CD4-positive, alpha-beta T cell treated with Interleukin-10 for 1 hour (primary cell): ENCODE measurements around the gene GPR156.
"Not testable (repeated sequence)": the region's sequence is repeated elsewhere in the genome, so short reads cannot be mapped to it uniquely, and the experiment has no call there.

Experiments used
- DNase-seq: peaks from one replicate; pipeline ENCODE4 v3.0.0-alpha.2; 2020

GPR156 gene

GRCh38 chr3:120156699-120157098 lies 128.3 kb downstream of the GPR156 start:
- DNase-seq = no peak

GRCh38 chr3:120155694-120156093 lies 129.3 kb downstream of the GPR156 start:
- DNase-seq = not testable (repeated sequence)

GRCh38 chr3:120155108-120155507 lies 129.9 kb downstream of the GPR156 start:
- no peak for DNase-seq

GRCh38 chr3:120153294-120153693 lies 131.7 kb downstream of the GPR156 start:
- no peak for DNase-seq

- DNase-seq = no peak
Measured at GRCh38 chr3:120151791-120152190, 133.2 kb downstream of the GPR156 start.

- no peak for DNase-seq
Measured at GRCh38 chr3:120148187-120148949, 136.7 kb downstream of the GPR156 start.

GRCh38 chr3:120147072-120147871 lies 137.8 kb downstream of the GPR156 start:
- DNase-seq = peak; percentile 66

GRCh38 chr3:120145542-120146285 lies 139.3 kb downstream of the GPR156 start:
- no peak for DNase-seq

GRCh38 chr3:120144267-120144666 lies 140.8 kb downstream of the GPR156 start:
- no peak for DNase-seq

GRCh38 chr3:120143676-120144075 lies 141.3 kb downstream of the GPR156 start:
- DNase-seq = no peak

- no peak for DNase-seq
Measured at GRCh38 chr3:120142236-120142635, 142.8 kb downstream of the GPR156 start.

- no peak for DNase-seq
Measured at GRCh38 chr3:120140098-120140742, 144.8 kb downstream of the GPR156 start.

GRCh38 chr3:120139140-120139539 lies 145.9 kb downstream of the GPR156 start:
- no peak for DNase-seq

- no peak for DNase-seq
Measured at GRCh38 chr3:120137548-120137947, 147.5 kb downstream of the GPR156 start.

- DNase-seq = no peak
Measured at GRCh38 chr3:120130656-120131055, 154.4 kb downstream of the GPR156 start.

GRCh38 chr3:120129718-120130513 lies 155.1 kb downstream of the GPR156 start:
- DNase-seq = no peak

GRCh38 chr3:120129051-120129450 lies 156.0 kb downstream of the GPR156 start:
- DNase-seq = no peak

GRCh38 chr3:120125992-120126391 lies 159.0 kb downstream of the GPR156 start:
- no peak for DNase-seq

GRCh38 chr3:120119846-120120510 lies 165.0 kb downstream of the GPR156 start:
- DNase-seq = no peak
